Measurements from ENCODE around the gene PRR14. TPM values are rescaled to one million over a fixed set of nuclear protein-coding genes. Genes with fewer than 3 reads are reported as not detected.
A peak's percentile ranks its signal among the peaks of the same experiment; 100 is the strongest.

Gene PRR14
- total RNA-seq, 1 donor from 2014 or later, result 22.6 TPM

DNA sequence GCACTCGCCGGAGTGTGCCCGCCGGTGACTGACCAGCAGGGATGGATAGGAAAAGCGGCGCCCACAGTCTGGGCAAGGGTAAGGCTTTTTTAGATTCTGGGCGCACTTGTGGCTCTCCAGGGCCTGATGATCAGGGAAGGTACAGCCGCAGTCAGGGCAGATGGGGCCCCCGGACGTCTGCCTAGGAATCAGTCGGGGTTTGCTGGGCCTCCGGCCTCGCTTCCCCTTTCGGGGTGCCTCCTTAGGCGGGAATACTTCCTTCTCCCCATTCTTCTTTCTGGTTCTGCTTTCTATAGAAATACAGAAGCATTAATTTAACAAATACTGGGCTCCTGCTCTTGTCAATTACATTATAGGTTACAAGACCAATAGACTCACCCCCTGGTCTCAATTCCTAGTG is 45.6 kb upstream of the PRR14 start:
- Histone ChIP-seq H3K27me3 (ENCODE audit: control insufficient read depth, insufficient read depth, low read length) (no peaks in the 10 kb centered on the region), H3K4me3 (ENCODE audit: low read depth, low read length) (no peak overlapping the region), H3K36me3 (ENCODE audit: control insufficient read depth, insufficient read depth, low read length) (peaks cover 2% of the 10 kb centered on the region)
- DNase-seq (ENCODE audit: low read depth), result no peak
- TF ChIP-seq, protein P1, sequence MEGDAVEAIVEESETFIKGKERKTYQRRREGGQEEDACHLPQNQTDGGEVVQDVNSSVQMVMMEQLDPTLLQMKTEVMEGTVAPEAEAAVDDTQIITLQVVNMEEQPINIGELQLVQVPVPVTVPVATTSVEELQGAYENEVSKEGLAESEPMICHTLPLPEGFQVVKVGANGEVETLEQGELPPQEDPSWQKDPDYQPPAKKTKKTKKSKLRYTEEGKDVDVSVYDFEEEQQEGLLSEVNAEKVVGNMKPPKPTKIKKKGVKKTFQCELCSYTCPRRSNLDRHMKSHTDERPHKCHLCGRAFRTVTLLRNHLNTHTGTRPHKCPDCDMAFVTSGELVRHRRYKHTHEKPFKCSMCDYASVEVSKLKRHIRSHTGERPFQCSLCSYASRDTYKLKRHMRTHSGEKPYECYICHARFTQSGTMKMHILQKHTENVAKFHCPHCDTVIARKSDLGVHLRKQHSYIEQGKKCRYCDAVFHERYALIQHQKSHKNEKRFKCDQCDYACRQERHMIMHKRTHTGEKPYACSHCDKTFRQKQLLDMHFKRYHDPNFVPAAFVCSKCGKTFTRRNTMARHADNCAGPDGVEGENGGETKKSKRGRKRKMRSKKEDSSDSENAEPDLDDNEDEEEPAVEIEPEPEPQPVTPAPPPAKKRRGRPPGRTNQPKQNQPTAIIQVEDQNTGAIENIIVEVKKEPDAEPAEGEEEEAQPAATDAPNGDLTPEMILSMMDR (IDR thresholded peaks at IDR 0.05; ENCODE audit: insufficient read depth, low read length, poor library complexity, severe bottlenecking), result no peak

DNA sequence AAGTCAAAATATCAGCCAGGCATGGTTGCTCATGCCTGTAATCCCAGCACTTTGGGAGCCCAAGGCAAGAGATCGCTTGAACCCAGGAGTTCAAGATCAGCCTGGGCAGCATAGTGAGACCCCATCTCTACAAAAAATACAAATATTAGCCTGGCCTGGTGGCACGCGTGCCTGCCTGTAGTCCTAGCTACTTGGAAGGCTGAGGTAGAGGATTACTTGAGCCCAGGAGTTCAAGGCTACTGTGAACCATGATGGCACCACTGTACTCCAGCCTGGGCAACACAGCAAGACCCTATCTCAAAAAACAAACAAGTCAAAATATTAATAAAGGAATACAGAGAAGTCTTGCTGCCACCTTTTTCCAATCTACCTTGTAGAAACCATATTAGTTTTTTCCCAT is 44.8 kb upstream of the PRR14 start:
- Histone ChIP-seq H3K4me3 (ENCODE audit: low read depth, low read length) (no peak overlapping the region), H3K36me3 (ENCODE audit: control insufficient read depth, insufficient read depth, low read length) (peaks cover 2% of the 10 kb centered on the region), H3K27me3 (ENCODE audit: control insufficient read depth, insufficient read depth, low read length) (no peaks in the 10 kb centered on the region)
- TF ChIP-seq, protein P1 (IDR thresholded peaks at IDR 0.05; ENCODE audit: insufficient read depth, low read length, poor library complexity, severe bottlenecking), result no peak
- no peak for DNase-seq (ENCODE audit: low read depth)

DNA sequence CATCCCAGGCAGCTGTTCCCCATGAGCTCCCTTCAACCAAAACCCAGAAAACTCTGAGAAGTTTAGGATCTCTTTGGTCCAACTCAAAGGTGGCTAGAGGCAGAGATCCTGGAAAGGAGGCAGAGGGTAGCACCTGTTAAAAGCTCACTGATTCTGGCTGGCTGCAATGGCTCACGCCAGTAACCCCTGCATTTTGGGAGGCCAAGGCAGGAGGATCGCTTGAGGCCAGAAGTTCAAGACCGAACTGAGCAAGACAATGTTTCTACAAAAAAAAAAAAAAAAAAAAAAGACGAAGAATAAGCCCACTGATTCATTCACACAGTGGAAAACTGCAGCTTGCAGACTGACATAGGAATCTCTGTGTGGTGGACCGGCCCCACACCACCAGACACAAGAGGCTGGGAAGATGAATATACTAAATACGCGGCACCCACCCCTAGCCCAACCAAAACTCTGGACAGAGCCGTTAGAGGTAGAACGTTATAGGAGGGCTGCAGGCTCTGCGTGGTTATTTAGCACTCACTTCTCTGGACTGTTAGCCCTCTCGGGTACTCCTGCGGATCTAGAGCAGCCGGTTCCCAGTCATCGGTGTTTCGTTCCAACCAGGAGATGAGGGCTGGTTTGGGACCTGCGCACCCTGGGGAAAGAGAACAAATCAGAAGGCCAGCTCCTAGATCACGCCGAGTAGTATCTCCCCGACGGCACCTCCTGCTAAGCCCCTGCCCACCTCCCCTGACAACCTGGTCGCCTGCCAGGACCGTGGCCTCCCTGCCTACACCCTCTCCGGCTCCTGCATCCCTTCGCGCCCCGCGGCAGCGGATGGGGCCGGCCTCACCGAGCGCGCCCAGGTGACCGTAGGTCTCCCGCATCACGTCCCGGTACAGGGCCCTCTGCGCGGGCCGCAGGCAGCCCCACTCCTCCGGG is 41.5 kb upstream of the PRR14 start:
- TF ChIP-seq, protein P1 (IDR thresholded peaks at IDR 0.05; ENCODE audit: insufficient read depth, low read length, poor library complexity, severe bottlenecking), result no peak
- Histone ChIP-seq H3K4me3 (ENCODE audit: low read depth, low read length) (peak overlapping the region; percentile 65), H3K27me3 (ENCODE audit: control insufficient read depth, insufficient read depth, low read length) (no peaks in the 10 kb centered on the region), H3K36me3 (ENCODE audit: control insufficient read depth, insufficient read depth, low read length) (no peaks in the 10 kb centered on the region)
- no peak for DNase-seq (ENCODE audit: low read depth)

DNA sequence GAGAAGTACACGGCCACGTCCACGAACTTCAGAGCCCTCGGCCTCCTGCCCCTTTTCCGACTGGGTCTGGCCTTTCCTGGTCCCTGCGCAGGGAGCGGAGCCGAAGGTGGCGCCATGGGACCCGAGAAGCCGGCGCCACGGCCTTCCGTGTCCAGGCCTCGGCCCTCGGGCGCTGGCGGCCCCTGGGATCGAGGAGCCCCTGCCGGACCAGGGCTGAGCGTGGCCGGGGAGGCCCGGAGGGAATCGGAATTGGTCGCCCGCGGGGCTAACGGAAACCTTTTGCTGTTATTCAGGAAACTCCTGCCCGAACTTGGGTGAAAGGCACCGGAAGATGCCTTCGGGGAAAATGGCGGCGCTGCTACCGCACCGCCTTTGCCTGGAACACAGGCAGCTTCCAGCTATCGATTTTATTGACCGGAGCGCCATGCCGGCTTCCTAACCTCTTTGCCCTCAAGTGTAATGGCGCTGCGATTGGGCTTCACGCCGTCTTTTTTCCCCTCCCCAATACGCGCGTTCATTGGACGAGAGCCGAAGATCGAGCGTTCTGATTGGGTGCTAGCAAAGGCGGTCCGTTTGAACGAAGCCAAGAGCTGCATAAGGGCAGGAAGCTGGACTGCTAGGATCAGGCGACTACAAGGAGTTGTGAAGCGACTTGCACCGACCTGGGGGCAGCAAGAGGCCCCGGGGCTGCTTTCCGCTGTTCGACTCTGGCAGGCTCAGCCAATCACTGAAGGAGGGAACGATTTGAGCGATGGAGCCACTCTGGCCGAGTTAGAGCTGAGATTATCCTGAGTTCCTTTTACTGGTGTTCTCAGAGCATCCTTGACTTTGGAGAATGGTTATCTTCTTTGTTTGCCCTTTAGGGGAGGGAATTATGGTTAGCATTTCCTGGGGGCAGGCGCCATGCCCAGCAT is 40.6 kb upstream of the PRR14 start, which contains the start of gene ZNF689:
TSS of gene ZNF689 (minus strand) at position 464 of the 914 bp plus-strand sequence. CDS start at position 116, 348 bp downstream.
- Histone ChIP-seq H3K4me3 (ENCODE audit: low read depth, low read length) (peak within 1 kb of the TSS; percentile 65), H3K27me3 (ENCODE audit: control insufficient read depth, insufficient read depth, low read length) (no peaks in the 10 kb centered on the region), H3K36me3 (ENCODE audit: control insufficient read depth, insufficient read depth, low read length) (no peaks in the 10 kb centered on the region)
- peak; percentile 74 for DNase-seq (ENCODE audit: low read depth)
- TF ChIP-seq, protein P1 (IDR thresholded peaks at IDR 0.05; ENCODE audit: insufficient read depth, low read length, poor library complexity, severe bottlenecking), result no peak

DNA sequence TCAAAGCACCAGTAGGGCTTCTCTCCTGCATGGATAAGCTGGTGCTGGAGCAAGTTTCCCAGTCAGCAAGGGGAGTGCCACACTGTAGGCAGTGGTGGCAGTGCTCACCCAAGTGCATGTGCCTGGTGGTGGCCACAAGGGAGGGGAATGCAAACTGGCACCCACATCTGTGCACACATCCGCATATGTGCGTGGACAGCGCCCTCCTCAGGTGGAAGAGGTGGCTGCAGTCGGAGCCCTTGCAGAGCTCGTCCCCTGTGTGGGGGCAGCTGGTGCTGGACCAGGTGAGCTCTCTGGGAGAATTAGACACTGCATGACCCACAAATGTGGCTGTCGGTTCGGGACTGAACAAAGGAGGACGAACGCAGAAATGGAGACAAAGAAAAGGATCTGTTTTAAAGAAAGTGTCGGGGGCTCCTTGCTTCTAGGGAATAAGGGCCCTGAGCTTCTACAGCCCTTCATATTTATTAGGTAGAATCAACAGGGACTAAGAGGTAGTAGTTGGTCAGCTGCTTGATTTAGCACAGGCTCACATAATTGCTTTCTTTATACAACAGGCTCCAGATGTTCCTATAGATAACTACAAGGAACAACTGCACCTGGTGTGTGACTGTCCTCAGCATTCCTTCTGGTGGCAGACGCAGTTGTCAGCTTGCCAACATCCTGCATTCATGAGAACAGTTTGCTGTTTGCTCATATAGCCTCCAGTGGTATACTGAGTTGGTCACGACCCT is 35.2 kb upstream of the PRR14 start:
- TF ChIP-seq, protein P1 (IDR thresholded peaks at IDR 0.05; ENCODE audit: insufficient read depth, low read length, poor library complexity, severe bottlenecking), result peak; percentile 52
- Histone ChIP-seq H3K4me3 (ENCODE audit: low read depth, low read length) (no peak overlapping the region), H3K36me3 (ENCODE audit: control insufficient read depth, insufficient read depth, low read length) (no peaks in the 10 kb centered on the region), H3K27me3 (ENCODE audit: control insufficient read depth, insufficient read depth, low read length) (no peaks in the 10 kb centered on the region)
- DNase-seq (ENCODE audit: low read depth), result no peak
